Hepatocyte (in vitro differentiated cells): ENCODE data around the gene CTNNA2.

ENCODE experiments used
- EZH2 ChIP-seq: fragments of 200-600 bp; sonication (generic); IDR thresholded peaks from 2 replicates; pipeline ENCODE4 v1.6.1; 2016; ENCODE audit warnings: antibody characterized with exemption, mild to moderate bottlenecking, borderline replicate concordance
- TF ChIP-seq, protein P1 (sequence below): fragments of 200-600 bp; sonication (generic); IDR thresholded peaks from 2 replicates; pipeline ENCODE4 v1.5.1; 2016; ENCODE audit warnings: antibody characterized with exemption, mild to moderate bottlenecking; ENCODE audit not compliant: poor library complexity

DNA sequence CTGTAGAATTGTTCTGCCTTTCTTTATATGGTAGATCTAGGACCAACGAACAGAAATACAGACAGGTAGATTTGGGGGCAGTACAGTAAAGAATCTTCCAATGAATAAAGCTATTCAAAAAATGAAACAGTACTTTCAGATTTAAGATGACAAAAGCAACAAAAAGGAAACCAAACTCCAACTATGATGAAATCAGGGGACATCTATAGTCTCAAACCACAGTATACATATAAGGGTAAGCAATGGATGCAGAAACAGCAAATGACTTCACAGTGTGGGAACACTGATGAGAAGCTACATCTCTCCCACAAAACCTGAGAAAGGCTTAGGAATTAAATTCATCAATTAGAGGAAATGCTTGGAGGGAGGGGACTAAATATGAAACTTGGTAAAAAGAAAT lies 202.5 kb downstream of the CTNNA2 start:
- TF ChIP-seq, protein P1, sequence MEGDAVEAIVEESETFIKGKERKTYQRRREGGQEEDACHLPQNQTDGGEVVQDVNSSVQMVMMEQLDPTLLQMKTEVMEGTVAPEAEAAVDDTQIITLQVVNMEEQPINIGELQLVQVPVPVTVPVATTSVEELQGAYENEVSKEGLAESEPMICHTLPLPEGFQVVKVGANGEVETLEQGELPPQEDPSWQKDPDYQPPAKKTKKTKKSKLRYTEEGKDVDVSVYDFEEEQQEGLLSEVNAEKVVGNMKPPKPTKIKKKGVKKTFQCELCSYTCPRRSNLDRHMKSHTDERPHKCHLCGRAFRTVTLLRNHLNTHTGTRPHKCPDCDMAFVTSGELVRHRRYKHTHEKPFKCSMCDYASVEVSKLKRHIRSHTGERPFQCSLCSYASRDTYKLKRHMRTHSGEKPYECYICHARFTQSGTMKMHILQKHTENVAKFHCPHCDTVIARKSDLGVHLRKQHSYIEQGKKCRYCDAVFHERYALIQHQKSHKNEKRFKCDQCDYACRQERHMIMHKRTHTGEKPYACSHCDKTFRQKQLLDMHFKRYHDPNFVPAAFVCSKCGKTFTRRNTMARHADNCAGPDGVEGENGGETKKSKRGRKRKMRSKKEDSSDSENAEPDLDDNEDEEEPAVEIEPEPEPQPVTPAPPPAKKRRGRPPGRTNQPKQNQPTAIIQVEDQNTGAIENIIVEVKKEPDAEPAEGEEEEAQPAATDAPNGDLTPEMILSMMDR: no peak
- TF ChIP-seq EZH2: no peak
